C4-2B (cell line): ENCODE results near the gene PLXNA4.

Source experiments
- CTCF ChIP-seq: fragments of 450-650 bp; conservative IDR thresholded peaks from 2 replicates; pipeline ENCODE4 v1.5.1; 2017; ENCODE audit warnings: mild to moderate bottlenecking
- ZFX ChIP-seq: fragments of 450-650 bp; IDR thresholded peaks from 2 replicates; pipeline ENCODE4 v1.6.1; 2017

- no peak for TF ChIP-seq CTCF
- TF ChIP-seq ZFX: no peak
Measured at GRCh38 chr7:132187869-132188789, 388.1 kb downstream of the PLXNA4 start.
